ENCODE data around the gene TET2. TPM values are rescaled to one million over a fixed set of nuclear protein-coding genes. Genes with fewer than 3 reads are reported as not detected.

Gene TET2
- total RNA-seq, 1 experiment from 2014 or later: 9.9 TPM

- DNase-seq (ENCODE audit: extremely low read depth, low read depth): no peak
These were observed 78.8 kb downstream of the TET2 start for GRCh38 chr4:105225500-105225899.

GRCh38 chr4:105227054-105227453 lies 80.4 kb downstream of the TET2 start:
- no peak for DNase-seq (ENCODE audit: extremely low read depth, low read depth)

- no peak for DNase-seq (ENCODE audit: extremely low read depth, low read depth)
These were observed 83.6 kb downstream of the TET2 start for GRCh38 chr4:105230287-105230686.

- DNase-seq (ENCODE audit: extremely low read depth, low read depth): no peak
These were observed 85.7 kb downstream of the TET2 start for GRCh38 chr4:105232374-105232773.

GRCh38 chr4:105234582-105234981 lies 87.9 kb downstream of the TET2 start:
- no peak for DNase-seq (ENCODE audit: extremely low read depth, low read depth)

GRCh38 chr4:105236202-105236915 lies 89.7 kb downstream of the TET2 start:
- no peak for DNase-seq (ENCODE audit: extremely low read depth, low read depth)

- DNase-seq (ENCODE audit: extremely low read depth, low read depth): no peak
These were observed 90.2 kb downstream of the TET2 start for GRCh38 chr4:105236916-105237311.

- DNase-seq (ENCODE audit: extremely low read depth, low read depth): no peak
These were observed 93.4 kb downstream of the TET2 start for GRCh38 chr4:105240037-105240436.

- DNase-seq (ENCODE audit: extremely low read depth, low read depth): no peak
These were observed 94.8 kb downstream of the TET2 start for GRCh38 chr4:105241451-105241850.

GRCh38 chr4:105243446-105243845 lies 96.8 kb downstream of the TET2 start:
- no peak for DNase-seq (ENCODE audit: extremely low read depth, low read depth)

GRCh38 chr4:105246712-105247111 lies 100.0 kb downstream of the TET2 start:
- no peak for DNase-seq (ENCODE audit: extremely low read depth, low read depth)

GRCh38 chr4:105248613-105249012 lies 101.9 kb downstream of the TET2 start:
- DNase-seq (ENCODE audit: extremely low read depth, low read depth): no peak

GRCh38 chr4:105257817-105258495 lies 111.3 kb downstream of the TET2 start:
- no peak for DNase-seq (ENCODE audit: extremely low read depth, low read depth)

GRCh38 chr4:105265689-105266088 lies 119.0 kb downstream of the TET2 start:
- no peak for DNase-seq (ENCODE audit: extremely low read depth, low read depth)

- no peak for DNase-seq (ENCODE audit: extremely low read depth, low read depth)
These were observed 120.6 kb downstream of the TET2 start for GRCh38 chr4:105267280-105267679.

GRCh38 chr4:105272002-105272401 lies 125.3 kb downstream of the TET2 start:
- DNase-seq (ENCODE audit: extremely low read depth, low read depth): no peak

GRCh38 chr4:105273230-105273629 lies 126.6 kb downstream of the TET2 start:
- no peak for DNase-seq (ENCODE audit: extremely low read depth, low read depth)

GRCh38 chr4:105274090-105274489 lies 127.4 kb downstream of the TET2 start:
- DNase-seq (ENCODE audit: extremely low read depth, low read depth): no peak

GRCh38 chr4:105274504-105274903 lies 127.8 kb downstream of the TET2 start:
- DNase-seq (ENCODE audit: extremely low read depth, low read depth): no peak

- DNase-seq (ENCODE audit: extremely low read depth, low read depth): no peak
These were observed 129.9 kb downstream of the TET2 start for GRCh38 chr4:105276361-105277104.

GRCh38 chr4:105277702-105278101 lies 131.0 kb downstream of the TET2 start:
- DNase-seq (ENCODE audit: extremely low read depth, low read depth): no peak

GRCh38 chr4:105279314-105279713 lies 132.6 kb downstream of the TET2 start:
- no peak for DNase-seq (ENCODE audit: extremely low read depth, low read depth)

Measured in NCI-H460 (cell line).